ENCODE data around the gene CRB2.
A peak's percentile ranks its signal among the peaks of the same experiment; 100 is the strongest.

CRB2 gene

DNA sequence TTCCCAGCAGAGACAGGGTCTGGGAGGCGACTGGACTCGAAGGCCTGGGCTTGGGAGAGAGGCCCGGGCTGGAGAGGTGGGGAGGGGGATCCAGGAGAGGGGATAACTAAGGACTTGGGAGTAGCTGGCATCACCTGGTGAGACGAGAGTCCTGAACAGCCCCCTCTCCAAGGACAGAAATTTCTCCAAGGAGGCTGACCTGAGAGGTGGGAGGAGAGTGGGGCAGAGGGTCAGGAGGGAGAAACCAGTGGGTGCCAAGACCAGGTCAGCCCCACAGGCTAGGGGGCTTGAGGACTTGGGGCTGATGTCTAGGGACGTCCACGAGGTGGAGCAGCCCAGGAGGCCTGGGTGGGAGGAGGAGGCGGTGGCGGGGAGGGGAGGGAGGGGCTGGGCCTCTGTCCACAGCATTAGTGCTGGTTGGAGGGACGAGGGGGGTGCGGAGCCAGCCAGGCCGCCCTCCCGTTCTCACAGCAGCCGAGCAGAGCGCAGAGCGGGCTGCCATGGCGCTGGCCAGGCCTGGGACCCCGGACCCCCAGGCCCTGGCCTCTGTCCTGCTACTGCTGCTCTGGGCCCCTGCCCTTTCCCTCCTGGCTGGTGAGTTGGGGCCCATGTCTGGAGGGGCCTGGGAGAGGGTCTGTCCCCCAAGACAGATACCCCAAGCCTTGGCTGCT, at the start of gene CRB2:
Gene CRB2 (plus strand): TSS at position 437 of the 671 bp plus-strand sequence. CDS start 64 bp downstream, at position 501.
- no peak for DNase-seq

DNA sequence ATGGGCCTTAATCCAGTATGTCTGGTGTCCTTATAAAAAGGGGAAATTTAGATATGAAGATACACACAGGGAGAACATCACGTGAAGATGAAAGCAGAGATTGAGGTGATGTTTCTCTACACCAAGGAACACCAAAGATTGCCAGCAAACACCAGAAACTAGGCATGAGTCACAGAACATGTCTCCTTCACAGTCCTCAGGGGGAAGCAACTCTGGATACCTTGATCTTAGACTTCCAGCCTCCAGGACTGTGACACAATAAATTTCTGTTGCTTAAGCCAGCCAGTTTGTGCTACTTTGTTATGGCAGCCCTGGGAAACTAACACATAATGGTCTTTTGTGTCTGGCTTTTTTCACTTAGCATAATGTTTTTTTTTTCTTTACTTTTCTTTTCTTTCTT, 46.4 kb upstream of the CRB2 start:
- no peak for DNase-seq

DNA sequence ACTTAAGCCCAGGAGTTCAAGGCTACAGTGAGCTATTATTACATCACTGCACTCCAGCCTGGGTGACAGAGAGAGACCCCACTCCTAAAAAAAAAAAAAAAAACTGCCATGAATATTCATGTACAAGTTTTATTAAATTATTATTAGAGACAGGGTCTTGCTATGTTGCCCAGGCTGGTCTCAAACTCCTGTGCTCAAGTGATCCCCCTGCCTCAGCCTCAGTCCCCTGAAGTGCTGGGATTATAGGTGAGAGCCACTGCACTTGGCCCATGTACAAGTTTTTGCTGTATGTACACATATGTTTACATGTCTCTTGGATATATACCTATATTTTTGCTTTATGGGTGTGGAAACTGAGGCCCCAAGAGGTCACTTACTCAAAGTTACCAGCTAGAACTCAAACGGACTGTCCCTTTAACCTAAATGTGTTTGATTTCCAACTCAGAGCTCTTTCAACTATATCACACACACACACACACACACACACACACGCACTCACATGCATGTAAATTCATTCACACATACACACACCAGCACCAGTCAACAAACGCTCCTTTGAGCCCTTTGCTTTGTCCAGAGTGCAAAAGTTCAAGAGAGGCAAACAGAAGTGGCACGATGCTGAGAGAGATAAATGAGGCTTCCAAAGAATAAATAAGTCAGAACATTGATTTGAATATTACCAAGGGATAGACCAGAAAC, 45.3 kb upstream of the CRB2 start:
- no peak for DNase-seq

DNA sequence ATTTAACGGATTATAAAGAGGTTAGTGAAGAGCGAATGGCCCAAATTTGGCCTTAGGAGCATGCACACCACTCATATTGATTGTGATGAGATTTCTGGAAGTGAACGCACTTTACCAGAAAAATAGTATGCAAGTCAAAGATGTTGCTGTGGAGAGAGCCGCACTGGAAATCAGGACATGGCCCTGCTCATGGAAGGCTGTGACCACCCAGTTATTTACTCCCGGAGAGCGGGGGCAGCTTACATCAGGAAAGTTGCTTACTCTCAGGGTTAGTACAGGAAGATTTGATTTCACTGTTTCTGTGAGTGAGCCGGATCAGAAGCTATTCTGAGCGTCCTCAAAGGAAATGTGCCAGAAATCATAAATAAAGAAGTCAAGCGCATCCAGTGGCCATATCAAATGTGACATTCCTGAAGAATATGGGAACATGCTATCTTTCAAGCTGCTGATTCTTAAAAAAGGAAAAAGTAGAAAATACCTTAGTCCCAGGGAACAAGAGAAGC, 44.7 kb upstream of the CRB2 start:
- no peak for DNase-seq

DNA sequence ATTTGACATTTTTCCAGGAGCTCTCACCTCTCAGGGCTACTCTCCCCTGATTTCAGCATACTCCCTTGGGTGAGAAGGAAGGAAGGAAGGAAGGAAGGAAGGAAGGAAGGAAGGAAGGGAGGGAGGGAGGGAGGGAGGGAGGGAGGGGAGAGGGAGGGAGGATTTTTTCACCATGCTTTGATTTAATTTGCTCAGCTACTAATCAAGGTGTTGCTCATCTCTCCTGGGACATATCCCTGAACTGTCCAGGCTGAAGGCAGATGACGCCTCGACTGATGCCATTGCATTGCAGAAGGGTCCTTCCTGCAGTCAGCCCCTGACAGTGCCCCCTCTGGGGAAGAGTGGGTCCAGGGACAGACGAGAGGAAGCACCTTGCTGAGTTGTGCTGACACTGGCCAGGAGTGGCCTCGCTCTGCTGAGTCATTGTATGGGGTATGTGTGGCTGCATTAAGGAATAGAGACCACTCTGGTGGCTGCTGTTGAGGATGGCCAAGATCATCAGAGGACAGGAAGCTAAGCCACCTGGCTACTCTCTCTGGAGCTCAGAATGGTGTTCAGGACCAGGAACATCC, 43.6 kb upstream of the CRB2 start:
- no peak for DNase-seq

DNA sequence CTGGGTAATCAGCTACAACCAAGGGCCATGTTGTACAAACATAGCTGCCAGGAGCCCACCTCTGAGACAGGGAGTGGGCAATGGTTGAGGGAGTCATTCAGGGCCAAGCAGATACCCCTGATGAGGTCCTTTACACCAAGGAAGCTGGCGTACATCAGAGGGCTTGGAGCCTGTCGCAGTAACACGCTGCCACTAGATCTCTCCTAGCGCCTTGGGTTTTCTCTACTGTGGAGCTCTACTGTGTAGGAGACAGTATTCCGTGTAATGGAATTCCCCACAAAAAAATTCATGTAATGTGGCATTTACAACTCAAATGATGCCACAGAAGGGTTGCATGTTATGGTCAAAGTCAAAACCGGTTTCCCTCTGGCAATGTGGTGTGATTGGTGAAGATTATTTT, 41.4 kb upstream of the CRB2 start:
- no peak for DNase-seq

DNA sequence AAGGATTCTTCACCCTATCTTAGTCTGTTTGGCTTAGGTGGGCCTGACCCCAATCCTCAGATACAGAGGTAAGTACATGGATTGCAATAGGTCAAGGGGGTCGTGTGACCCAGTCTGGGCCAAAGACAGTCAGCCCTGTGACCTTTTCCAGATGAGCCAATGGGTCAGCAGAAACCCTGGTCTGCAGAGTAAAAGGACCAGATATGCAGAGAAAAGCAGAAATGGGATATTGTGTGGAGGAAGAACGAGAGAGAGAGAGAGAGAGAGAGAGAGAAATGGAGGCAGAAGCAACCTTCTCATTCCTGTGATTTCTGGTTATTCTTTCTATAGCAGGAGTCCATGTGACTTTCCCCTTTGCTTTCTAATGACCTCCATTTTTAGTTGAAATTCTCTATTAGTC, 40.4 kb upstream of the CRB2 start:
- DNase-seq: no peak

DNA sequence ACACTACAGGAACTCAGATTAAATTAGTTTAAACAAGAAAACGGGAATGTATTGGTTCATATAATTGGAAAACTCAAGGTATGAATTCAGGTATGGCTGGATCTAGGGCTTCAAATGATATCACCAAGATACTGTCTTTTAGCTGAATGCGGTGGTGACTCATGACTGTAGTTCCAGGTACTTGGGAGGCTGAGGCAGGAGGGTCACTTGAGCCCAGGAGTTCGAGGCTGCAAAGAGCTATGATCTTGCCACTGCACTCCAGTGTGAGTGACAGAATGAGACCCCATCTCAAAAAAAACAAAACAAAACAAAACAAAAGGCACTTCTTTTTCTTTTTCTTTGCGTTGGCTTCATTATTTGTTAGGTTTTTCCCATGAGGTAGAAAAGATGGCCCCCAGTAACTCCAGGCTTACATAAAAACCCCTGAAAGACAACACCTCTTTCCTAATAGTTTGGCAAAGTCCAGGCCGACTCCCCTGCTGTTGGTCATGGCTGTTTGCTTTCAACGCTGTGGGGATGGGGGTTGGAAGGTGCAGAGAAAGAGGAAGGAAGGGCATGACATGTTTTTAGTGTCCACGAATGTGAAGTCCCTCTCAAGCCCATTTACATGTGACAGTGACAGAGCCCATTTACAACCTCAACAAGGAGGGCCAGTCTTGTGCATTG, 39.8 kb upstream of the CRB2 start:
- DNase-seq: no peak

DNA sequence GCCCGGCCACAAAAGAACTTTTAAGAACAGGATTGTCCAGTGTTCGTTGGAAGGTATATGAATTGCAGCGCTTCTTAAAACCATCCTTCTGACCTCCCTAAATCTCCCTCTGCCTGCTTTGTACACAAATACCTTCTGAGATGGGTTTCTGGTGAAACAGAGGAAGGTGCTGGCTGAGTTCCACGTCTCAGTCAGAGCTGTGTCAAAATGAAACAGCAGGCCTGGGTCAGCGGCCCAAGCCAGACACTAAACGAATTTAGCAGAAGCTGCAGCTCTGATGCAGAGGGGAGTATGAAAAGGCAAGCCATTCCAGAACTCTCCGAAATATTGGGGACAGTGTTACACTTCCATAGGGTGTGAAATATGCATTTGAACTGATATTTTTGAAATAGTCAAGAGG, 37.8 kb upstream of the CRB2 start:
- DNase-seq: no peak

DNA sequence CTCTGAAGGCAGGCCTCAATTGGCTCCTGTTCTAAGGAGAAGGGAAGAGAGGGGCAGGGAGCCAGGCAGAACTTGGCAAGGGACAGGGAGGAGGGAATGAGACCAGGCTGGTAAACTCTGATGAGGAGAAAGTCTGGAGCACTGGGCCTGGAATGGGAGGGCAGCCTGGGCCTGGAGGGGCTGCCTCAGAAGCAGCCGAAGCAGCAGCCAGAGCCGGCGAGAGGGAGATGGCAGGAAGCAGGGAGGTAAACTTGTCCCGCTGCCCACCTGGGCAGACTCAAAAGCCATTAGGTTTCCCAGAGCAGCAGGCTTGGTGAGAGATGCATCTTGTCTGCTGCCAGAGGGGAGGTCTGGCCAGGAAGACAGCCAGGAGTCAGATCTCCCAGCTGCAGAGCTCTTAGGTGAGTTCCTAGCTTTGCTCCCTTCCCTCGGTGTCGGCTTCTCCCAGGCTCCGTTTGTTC, 37.0 kb upstream of the CRB2 start:
- no peak for DNase-seq

DNA sequence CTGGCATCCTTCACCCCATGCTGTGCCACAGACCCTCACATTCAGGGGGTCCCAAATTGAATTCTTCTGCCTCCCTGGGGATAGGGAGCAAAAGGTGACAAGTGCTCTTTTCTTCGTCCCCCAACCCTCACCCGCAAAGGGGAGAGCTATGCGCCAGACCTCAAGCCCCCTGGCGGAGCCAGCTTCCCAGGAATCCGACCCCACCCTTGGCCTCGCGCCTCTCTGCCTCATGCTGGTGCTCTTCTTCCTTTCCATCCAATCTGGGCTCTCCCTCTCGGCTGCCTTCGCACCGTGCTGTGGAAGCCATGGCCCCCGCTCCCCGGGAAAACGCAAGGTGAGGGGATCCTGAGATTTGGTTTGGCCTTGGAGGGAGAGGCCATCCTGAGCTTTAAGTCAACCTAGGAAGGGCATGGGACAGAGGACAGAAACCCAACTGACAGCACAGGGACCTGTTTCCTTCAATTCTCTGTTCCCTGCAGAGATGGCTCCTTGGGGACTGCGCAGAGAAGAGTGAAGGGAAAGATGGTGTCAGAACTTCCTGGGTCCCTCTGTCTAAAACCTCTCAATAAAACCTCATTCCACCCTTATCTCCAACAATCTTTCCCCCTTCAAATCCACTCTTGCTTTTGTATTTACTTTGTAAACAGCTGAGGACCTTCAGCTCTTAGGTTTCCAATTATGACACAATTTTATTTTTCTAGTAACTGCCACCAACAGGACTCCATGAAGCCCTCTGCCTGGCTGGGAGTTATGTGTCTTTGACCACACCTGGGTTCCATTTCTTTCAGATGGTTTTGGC, 36.3 kb upstream of the CRB2 start:
- DNase-seq: no peak

DNA sequence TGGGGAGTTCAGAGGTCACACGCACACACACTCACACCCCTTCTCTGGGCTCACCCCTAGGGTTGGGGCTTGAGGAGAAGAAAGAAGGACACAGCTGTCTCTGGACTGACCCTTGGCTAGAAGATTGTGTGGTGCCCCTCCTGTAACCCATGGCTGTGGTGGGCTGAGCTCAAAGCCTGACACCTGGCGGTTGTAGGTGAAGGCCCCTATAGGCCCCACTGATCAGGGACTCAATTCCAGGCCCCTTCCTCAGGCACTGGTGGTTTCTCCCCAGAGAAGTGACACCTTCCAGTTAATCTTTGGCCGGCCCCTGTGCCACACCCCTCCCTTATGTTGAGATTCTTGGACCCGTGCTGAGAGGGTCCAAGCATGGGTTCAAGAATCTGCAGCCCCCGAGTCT, 35.2 kb upstream of the CRB2 start:
- DNase-seq: no peak

DNA sequence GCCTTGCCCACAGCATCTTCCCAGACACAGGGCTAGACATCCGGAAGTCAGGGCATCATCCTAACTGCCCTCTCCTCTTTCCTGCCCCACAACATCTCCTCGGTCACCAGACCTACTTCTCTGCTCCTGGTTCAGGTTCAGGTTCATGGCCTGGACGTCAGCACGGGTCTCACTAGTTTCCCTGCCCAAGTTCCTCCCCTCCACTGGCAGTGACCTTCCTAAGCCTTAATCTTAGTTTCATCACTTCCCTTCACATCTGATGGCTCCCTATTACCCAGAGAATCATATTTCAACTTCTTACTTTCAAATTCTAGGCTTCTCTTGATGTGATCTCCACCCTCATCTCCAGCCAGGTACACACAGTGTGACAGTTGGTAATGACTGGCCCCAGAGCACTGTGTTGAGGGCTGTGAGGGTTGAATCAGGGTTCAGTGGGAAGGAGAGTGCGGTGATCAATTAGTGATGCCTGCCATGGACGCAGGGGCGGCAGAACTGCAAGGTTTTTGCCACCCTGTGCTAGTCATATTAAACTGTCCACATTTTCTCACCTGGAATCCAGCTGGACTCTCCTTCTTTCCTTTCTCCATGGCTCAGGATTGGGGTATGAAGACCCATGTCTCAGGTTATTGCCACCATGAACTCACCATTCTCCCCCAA, 34.3 kb upstream of the CRB2 start:
- no peak for DNase-seq

DNA sequence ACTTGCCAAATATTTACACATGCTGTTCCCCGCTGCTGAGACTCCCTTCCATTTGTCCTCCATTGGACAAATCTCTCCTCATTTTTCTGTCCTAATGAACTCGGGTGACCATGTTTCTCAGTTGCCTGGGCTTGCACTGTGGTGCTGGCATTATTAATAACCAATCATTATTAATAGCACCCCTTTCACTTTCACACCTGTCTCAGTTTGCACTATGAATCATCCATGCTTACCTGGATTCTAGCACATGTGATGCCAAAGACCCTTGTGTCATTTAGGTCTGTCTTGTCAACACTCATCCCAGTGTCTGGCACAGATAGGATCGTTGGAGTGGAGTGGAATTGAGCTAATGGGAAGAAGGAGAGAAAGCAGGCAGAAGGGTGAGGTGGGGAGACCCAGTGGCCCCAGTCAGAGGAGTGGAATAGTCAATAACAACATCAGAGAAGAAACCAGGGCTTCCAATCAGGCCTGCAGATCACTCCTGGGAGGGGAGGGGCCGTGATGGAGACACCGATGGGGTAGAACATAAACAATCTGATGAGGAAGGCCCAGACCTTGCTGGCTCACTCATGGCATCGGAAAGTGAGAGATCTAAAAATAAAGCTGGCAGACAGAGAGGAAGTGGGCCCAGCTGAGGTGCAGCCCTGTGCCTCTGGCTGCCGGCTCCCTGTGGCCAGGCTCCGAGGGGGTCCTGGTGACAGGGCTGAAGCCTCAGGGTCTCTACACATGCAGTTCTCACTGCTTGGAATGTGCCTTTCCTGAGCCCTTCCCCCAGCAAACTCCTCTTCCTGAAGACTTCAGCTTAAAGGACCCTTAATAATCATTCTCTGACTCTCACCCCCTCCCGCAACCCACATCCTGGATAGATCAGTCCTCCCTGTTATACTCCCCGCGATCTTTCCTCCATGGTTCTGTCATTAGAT, 33.5 kb upstream of the CRB2 start:
- no peak for DNase-seq

DNA sequence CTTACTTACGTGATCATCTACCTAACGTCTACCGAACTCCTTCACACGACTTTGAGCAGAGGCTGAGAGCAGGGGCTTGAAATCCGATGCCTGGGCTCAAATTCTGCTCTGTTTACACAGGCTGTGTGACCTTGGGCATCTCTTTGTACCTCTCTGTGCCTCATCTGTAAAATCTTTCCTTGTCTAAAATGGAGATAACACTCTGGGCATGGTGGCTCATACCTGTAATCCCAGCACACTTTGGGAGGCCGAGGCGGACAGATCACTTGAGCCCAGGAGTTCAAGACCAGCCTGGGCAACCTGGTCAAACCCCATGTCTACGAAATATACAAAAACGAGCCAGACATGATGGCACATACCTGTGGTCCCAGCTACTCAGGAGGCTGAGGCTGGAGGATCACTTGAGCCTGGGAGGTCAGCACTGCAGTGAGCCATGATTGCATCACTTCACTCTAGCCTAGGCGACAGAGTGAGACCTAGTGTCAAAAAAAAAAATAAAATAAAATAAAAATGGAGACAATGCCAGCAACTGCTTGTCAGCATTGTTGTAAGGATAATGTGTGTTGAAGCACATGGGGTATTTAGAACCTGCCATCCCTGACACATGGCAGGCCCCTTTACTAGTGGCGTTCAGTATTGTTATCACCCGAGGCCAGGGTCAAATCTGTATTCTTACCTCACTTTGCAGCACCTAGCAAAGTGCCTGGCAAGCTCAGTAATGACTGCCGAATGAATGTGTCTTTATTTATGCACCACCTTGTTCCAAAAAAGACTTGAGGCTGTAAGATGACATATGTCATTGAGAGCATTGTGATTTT, 32.6 kb upstream of the CRB2 start:
- no peak for DNase-seq

DNA sequence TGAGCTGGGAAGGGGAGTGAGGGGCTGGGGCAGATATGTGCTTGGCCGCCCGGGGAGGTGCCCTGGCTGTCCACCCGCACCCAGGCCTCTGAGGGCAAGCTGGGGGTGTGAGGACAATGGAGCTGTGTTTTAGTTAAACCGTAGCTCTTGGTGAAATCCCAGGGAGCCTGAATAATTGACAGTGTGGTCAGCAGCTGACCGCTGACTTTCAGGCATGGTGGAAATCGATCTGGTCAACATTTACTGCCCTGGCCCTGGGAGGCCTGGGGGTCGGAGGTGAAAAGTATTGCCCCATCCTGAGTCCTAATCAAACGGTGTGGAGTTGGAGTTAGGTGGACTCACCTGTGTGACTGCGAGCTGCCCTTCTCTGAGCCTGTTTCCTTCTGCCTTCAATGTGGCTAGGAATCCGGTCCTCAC, 31.2 kb upstream of the CRB2 start:
- DNase-seq: no peak

DNA sequence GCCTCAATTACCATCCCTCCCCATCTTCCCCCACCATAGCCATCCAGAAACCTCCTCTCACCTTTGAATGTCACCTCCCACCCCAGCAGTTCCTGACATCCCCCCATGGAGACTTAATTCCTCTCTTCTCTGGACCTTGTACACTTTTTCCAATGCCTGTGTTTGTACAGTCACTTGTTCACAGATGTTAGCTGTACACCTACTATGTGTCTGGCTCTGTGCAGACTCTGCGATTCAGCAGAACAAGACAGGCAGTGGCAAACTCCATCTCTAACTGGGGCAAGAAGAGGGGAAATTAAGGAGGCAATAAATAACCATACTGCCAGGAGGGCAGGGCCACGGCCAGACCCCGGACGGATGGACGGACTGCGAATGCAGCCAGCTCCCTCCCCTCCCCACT, 29.8 kb upstream of the CRB2 start:
- no peak for DNase-seq

DNA sequence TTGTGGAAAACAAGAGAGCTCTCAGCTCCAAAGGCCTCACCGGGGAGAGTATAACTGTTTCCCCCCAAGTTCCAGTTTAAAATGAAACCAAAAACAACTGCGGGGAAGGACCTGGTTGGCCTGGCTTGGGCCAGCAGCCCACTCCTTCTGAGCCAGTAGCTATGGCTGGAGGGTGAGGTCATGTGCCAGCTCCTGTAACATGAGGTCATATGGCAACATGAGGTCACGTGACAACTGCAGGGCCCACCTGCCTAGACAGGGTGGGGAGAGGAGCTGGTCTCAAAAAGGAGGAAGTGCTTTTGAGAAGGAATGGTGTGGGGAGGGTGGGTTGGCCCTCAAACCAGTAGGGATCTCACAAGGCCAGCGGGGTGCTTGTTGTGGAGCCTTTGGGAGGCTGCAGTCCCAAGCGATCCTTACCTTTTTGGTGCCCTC, 29.3 kb upstream of the CRB2 start:
- no peak for DNase-seq

DNA sequence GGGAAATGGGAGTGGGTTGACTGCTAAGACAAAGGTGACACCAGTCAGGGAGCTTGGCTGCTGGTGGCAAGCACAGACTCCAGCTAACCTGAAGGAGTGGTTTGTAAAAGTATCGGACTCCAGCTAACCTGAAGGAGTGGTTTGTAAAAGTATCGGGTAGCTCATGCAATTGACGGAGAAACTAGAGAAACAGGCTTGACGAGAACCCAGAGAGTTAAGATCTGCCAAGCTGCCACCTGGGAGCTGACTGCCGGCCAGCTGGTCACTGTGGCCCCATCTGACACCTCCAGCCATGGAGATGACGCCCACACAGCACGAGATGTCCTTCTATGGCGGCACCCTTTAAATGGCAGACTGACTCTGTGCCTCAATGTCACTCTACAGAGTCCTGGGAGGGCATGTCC, 28.3 kb upstream of the CRB2 start:
- no peak for DNase-seq

DNA sequence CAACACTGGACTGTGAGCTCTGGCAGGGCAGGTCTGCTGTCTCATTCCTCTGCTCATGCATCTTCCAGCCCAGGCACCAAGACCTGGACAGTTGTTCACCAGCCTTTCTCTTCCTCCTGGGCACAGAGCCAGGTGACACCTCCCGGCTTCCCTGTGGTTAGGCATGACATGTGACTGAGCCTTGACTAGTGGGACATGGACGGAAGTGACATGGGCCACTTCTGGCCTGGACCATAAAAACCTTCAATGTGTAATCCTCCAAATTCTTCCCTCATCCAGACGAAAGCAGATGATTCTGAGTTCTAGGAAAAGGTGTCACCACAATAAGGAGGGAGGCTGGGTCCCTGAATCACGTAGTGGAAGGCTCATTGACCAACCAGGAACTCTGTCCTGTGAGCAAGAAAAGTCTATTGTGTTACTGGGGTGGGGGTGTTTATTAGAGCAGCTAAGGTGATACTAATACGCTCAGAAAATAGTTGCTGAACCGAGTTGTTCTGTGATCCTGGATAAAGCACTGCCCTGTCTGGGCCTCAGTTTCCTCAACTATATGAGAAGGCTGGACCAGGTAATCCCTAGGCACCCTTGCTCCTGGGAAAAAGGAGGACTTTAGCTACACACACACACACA, 26.6 kb upstream of the CRB2 start:
- DNase-seq: peak; percentile 30

Data from NCI-H345 (cell line).